Astrocyte of the spinal cord (primary cell): Measurements from ENCODE around the gene GRAMD1C.
A peak's percentile ranks its signal among the peaks of the same experiment; 100 is the strongest.

Experiments
- DNase-seq: peaks from one replicate; pipeline ENCODE4 v3.0.0; 2011; ENCODE audit warnings: low read depth, low spot score
- H3K4me3 ChIP-seq: 2 replicates; pipeline ENCODE4 v1.5.1; 2011; ENCODE audit warnings: low read depth, mild to moderate bottlenecking, low read length, moderate library complexity
- in situ Hi-C: cut with HindIII; loops from 2 replicates; pipeline ENCODE4 v1.10.0; 2017; ENCODE audit warnings: low sequenced_read_pairs
- TF ChIP-seq, protein P1 (sequence below): IDR thresholded peaks from 2 replicates; pipeline ENCODE4 v1.5.1; 2012; ENCODE audit warnings: low read depth, mild to moderate bottlenecking, low read length, inconsistent platforms

Gene GRAMD1C

GRCh38 chr3:113946831-113947230, 108.2 kb downstream of the GRAMD1C start:
- in situ Hi-C loops, result no loop called here
- TF ChIP-seq, protein P1, sequence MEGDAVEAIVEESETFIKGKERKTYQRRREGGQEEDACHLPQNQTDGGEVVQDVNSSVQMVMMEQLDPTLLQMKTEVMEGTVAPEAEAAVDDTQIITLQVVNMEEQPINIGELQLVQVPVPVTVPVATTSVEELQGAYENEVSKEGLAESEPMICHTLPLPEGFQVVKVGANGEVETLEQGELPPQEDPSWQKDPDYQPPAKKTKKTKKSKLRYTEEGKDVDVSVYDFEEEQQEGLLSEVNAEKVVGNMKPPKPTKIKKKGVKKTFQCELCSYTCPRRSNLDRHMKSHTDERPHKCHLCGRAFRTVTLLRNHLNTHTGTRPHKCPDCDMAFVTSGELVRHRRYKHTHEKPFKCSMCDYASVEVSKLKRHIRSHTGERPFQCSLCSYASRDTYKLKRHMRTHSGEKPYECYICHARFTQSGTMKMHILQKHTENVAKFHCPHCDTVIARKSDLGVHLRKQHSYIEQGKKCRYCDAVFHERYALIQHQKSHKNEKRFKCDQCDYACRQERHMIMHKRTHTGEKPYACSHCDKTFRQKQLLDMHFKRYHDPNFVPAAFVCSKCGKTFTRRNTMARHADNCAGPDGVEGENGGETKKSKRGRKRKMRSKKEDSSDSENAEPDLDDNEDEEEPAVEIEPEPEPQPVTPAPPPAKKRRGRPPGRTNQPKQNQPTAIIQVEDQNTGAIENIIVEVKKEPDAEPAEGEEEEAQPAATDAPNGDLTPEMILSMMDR, result no peak
- peak overlapping the region; percentile 49 for H3K4me3 ChIP-seq
- no peak for DNase-seq

GRCh38 chr3:113947372-113948014, 108.9 kb downstream of the GRAMD1C start, which contains the start of gene ZDHHC23:
TSS of gene ZDHHC23 (plus strand) at chr3:113948013. CDS start at chr3:113948803, 790 bp downstream.
- TF ChIP-seq, protein P1, result no peak
- peak; percentile 40 for DNase-seq
- in situ Hi-C loops, result no loop called here
- H3K4me3 ChIP-seq, result peak within 1 kb of the TSS; percentile 49

- peak overlapping the region; percentile 49 for H3K4me3 ChIP-seq
- in situ Hi-C loops, result no loop called here
- no peak for DNase-seq
Observed at GRCh38 chr3:113948015-113948917, 109.7 kb downstream of the GRAMD1C start.

GRCh38 chr3:113952921-113953320, 114.3 kb downstream of the GRAMD1C start:
- no peak for DNase-seq
- in situ Hi-C loops, result no loop called here

More at GRCh38 chr3:113948015-113948917, 109.7 kb downstream of the GRAMD1C start:
- TF ChIP-seq, protein P1, result no peak

DNA sequence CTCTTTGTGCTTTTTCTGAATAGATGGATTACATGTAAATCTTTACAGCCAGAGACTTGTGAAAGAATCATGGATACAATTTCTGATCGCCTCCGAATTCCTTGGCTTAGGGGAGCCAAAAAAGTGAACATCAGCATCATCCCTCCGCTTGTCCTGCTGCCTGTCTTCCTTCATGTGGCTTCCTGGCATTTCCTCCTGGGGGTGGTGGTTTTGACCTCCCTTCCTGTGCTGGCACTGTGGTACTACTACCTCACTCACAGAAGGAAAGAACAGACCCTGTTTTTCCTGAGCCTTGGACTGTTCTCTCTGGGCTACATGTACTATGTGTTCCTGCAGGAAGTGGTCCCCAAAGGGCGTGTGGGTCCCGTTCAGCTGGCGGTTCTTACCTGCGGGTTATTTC, 115.1 kb downstream of the GRAMD1C start:
- peak; percentile 30 for DNase-seq
- in situ Hi-C loops, result no loop called here
- TF ChIP-seq, protein P1, result no peak
- H3K4me3 ChIP-seq, result no peak overlapping the region

More at GRCh38 chr3:113952921-113953320, 114.3 kb downstream of the GRAMD1C start:
- no peak overlapping the region for H3K4me3 ChIP-seq
- TF ChIP-seq, protein P1, result no peak

- TF ChIP-seq, protein P1, result no peak
- no peak overlapping the region for H3K4me3 ChIP-seq
- in situ Hi-C loops, result no loop called here
- DNase-seq, result no peak
Observed at GRCh38 chr3:113954091-113954685, 115.6 kb downstream of the GRAMD1C start.
